ENCODE results near the gene RAB7B.

The RAB7B gene

DNA sequence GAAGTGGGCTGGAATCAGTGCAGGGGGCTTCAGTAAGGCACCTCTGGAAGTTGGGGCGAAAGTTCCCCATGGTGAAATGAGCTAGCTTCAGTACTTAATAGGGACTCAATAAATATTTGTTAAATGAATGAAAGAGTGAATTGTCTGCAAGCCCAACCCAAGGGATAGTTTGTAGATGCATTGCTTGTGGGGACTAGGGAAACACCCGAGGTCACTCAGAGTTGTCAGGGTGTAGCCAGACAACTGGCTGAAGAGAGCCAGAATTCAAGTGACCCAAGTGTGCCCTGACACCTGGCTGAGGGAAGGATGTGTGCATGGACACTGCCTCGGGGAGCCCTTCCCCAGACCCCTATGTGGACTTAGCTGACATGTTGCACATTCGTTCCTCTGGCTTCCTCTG, 58.7 kb downstream of the RAB7B start:
- no peak for DNase-seq

DNA sequence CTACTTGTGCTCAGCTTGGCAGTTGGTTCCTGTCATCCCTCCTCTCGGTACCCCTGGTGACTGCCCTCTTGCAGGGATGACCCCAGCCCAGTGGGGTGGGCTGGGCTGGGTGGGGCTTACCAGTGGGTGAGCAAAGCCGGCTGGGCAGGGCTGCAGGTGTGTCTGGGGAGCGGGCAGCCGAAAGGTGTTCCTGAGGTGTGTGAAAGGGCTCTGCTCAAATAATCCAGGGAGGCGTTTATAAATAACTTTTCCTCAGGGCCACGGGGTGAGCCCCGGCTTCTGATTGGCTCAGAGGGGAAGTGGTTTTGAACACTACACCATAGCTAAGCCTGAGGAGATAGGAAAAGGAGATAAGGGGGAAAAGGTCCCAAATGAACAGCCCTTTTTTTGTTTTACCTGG, 60.0 kb downstream of the RAB7B start, which contains the start of gene SLC26A9:
SLC26A9 (minus strand) TSS at position 212 of the 400 bp plus-strand sequence. CDS start 7,636 bp downstream, outside the sequence.
- DNase-seq: no peak

DNA sequence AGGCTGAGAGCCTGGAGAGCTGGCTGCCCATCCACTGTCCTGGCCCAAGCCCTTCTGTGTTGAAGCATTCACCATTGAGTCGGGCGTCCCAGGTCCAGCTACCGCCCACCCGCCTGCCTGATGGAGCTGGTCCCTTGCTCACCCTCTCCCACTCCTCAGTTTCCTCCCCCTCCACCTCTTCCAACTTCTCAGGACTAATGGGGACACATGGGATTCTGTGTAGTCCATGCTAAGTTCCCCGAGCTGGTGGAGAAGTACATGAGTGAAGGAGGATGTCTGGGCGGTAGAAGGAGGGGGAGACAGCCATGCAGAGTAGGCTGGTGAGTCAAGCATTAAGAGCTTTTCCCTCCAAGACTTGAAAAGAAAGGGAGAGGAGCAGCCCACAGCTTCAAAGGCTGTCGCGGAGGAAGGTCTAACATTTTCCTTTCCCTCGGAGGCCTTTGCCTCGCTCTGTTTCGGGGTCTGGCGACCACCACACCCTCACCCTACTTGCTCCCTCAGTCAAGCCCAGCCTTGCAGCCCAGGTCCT, 60.5 kb downstream of the RAB7B start:
- DNase-seq: no peak

DNA sequence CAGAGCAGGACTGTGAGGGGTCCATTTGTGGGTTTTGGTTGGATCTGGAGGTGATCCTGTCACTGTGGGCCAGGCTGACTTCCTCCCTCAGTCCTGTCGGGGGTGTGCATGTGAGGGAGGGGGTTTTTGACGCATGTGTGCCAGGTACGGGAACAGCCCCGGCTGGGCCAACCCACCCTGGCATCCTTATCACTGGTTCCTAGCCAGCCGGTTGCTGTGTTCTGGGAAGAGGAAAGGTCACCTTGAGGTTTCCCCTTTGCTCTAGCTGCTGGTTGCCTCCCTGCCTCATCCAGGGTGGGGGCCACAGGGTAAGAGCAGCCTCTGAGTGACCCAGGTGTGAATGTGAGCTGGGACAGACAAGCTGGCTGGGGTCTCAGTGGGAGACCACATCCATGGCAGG, 62.5 kb downstream of the RAB7B start:
- DNase-seq: no peak

DNA sequence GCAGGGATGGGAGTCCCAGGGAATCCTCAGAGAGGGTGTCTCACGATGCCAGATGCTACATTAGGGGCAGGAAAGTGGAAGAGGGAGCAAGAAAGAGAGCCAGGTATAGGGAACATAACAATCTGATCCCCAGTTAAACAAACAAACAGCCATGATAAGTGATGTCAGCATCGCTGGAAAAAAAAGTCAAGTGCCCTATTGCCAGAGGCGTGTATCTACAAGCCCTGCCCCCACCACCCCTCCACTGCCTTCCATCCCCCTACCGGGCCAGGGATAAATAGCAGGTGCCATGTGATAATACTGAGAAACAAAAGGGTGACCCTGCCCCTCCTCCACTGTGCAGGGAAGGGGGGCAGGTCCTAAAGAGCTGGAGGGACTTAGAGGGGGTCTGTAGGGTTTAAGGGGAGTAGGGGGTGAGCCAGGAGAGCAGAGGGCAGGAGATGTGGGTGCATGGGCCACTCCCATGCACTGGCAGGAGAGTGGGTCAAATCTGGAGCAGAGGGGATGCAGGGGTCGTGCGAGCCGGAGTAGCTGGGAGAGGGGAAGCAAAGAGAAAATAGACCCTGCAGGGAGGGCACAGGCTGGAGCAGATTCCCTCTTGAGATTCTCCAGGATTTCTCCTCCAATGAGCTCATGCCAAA, 63.4 kb downstream of the RAB7B start:
- peak; percentile 46 for DNase-seq

DNA sequence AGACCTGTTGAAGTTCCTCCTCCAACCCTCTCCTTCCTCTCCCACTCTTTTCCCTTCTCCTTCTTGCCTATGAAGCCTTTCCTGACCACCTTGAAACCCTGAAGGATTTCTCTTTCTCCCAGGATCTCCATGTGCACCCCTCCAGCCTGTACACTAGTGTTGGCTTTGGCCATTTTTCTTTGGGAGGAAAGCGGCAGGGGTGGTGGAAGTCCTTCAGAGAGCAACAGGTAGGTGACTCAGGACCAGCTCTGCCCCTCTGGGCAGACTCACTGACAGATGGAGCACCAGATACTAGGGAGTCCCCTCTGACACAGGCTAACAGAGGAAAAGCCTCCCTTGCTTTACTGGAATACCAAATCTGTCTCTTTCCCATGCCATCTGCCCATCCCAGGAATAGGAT, 64.5 kb downstream of the RAB7B start:
- DNase-seq: no peak

DNA sequence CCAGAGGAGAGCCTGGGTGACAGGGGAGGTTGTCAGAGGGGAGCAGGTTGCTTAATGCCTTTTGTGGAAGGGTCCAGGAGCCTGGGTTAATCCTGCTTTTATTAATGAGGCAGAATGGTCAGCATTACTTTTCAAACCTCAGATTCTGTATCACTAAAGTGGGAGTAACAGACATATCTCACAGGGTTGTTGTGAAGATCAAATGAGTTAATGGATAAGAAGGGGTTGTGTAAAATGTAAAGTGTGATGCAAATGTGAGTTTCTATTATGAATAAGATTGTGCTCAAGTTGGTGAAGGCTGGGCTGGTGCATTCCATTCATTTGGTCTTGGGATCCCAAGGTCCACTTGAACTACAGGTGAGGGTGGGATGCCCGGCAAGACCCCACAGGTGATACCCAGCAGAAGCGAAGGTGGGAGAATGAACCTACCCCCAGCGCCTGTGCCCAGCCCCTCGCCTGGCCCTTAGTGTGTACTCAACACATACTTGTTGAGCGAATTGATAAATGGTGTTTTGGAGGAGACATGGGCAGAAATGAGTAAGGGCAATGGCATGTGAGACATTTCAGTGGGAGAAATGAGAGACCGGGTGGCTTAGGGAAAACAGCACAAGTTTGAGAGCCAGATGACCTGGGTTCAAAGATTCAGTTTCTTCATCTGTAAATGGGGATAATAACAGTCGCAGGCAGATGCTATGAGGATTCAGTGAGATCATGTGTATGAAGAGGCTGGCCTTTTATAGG, 66.2 kb downstream of the RAB7B start:
- no peak for DNase-seq

DNA sequence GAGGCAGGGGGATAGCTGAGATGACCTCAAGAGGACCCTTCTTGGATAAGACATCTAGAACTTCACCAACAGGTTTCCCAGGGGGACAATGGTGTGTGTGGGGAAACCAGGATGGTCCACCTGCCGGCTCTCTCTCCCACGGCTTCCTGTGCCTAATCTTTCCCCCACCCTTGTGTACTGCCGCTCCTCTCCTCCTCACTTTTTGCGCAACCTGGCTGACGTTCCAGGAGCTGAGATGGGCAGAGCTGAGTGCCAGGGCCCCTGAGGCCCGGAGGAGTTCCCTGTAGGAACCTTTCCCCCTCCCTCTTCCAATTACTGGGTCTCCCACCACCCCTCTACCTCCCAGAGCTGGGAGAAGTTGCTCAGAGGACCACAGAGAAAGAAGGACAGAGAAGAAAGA, 66.9 kb downstream of the RAB7B start:
- DNase-seq: no peak

DNA sequence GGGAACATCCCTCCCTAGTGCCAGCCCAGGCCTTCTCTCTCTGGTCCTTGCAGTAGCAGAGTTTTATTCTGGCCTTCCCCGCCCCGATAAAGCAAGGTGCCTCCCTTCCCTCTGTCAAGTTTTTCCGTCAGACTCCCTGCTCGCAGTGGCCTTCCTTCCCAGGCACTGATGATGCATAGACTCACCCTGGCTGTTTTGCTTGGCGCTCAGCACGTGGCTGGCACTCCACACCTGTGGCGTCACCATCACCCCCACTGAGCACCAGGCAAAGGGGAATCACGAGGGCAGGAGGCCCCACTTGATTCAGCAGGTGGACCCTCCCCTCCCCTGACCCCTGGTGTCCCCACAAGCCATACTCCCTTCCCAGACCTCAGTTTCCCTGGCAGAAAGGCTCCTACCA, 67.3 kb downstream of the RAB7B start:
- no peak for DNase-seq

DNA sequence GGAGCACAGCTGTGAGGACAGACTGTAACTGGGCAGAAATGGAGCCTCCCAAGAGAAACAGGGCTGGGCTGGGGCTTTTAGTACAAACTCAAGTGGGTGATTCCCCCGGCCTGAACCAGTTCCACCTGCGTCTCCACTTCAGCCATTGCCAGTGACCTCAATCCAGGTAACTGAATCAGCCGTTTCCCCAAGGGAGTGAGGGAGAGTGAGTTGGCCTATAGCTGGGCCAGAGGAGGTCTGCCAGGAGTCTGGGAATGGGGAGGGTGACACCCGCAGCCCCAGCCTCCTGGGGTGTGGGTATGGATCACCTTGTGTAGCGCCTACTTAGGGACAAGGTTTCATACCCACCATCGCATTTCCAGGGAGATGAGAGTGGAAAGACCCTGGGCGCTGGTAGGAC, 68.4 kb downstream of the RAB7B start:
- no peak for DNase-seq

DNA sequence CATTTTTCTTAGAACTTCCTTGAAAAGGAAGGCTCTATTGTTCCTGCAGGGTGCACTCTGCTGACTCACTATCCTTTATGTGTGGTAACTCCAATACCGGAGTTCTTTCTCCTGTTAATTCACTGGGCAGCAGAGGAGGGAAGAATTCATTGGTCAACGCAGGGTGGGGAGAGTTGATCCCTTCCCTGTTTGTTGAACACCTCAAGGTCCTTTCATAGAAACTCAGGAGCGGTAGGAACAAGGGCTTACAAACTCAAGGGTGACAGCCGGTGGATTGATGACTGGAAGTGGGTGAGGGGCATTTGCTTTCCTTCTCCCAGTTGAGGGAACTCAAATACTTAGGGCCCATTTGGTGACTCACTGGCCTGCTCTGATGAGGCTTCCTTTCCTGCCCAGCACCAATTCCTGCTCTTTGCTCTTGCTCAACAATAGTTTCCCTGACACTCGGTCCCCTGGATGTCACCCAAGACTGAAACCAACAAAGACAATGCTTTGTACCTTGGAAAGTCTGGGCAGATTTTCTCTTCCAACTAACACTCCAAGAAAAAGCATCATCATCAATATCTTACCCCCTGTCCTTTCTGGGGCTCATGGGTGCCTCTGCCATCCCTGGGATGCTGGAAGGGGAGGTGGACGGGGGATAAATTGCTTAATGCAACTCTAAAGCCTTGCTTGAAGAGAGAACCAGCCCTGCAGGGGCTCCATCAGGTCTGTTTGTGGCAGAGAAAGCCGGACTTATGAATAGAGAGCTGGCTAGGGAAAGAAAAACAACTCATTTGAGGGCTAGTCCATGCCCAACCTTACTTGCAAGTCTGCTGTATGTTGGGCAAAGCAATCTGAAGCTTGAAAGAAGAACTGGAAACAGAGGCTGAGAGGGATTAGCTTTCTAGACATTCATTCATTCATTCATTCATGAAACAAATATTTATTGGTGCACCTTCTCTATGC, 69.2 kb downstream of the RAB7B start:
- no peak for DNase-seq

DNA sequence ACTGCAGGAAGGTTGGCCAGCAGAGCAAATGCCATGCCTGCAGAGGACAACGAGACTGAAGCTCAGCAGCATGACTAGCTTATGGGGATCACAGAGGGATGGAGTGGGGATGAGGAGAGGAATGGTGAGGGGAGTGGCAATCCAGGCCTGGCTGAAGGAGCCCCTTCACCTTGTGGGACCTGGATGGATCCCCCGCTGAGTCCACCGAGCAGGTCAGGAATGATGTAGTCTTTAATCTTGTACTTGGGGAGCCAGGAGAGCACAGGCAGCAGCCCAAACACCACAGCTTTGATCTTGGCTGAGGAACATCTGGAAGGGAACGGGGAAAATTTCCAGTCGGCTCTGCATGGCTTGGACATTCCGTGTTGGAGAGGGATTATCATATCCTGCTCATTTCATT, 70.4 kb downstream of the RAB7B start:
- DNase-seq: no peak

DNA sequence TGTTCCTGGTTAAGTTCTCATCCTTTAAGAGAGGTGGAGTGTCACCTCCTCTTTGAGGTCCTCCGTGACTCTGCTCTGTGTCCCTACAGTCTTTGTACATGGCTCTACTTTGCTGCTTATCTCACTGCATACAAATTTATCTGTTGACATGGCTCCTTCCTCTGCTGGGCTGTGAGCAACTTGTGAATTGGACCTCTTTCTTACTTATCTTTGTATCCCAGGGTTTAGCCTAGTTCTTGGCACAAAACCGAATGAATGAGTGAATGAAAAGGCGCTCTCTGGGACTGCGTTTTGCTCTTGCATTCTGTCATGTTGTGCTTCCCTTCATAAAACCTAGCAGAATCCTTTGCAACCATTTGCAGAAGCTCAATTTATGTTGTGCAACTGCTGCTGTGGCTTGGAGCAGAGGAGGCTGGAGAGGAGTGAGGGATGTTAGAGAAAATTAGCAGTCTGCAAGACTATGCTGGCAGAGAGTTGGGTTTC, 72.4 kb downstream of the RAB7B start:
- DNase-seq: no peak

DNA sequence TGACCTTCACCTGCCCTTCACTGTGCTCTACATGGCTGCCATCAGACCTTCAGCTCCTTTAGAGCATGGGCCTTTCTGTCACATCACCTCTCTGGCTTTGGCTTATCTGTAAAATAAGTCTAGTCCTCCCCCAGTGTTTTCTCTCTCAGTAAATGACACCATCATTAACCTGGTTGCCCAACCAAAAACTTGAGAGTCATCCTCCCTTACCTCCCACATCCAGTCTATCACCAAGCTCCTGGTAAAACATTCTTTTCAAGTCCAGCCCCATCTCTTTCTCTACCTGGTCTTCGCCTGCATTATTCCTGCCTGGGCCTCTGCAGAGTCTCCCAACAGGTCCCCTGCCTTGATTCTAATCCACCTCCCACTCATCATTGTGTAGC, 73.0 kb downstream of the RAB7B start:
- no peak for DNase-seq

DNA sequence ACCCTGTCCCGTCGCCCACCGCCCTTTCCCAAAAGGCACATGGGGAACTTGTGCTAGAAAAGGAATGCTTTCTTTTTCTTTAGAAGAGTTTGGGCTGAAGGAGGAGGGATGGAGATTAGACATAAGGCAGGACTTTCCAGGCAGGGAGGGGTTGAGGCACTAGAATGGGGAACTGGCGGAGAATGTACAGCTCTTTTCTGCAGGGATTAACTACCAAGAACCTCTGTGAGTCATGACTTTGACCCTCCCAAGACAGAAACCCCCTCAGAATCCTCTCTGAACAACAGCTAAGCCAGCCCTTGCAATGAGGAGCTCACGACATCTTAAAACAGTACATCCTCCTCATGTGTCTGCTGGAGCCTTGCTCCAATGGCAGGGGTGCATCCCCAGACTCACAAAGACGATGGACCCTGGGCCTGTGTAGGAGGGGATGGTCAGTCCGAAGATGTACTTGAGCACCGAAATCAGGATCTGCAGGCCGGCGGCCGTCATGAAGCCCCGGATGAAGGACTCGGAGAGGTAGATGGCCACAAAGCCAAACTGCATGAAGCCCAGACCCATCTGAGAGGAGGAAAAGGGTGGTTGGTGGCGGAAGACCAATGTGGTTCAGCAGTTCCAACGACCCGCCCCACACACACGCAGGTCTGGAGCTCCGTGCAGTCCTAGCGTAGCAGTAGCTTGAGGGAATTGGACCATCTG, 73.5 kb downstream of the RAB7B start:
- no peak for DNase-seq

DNA sequence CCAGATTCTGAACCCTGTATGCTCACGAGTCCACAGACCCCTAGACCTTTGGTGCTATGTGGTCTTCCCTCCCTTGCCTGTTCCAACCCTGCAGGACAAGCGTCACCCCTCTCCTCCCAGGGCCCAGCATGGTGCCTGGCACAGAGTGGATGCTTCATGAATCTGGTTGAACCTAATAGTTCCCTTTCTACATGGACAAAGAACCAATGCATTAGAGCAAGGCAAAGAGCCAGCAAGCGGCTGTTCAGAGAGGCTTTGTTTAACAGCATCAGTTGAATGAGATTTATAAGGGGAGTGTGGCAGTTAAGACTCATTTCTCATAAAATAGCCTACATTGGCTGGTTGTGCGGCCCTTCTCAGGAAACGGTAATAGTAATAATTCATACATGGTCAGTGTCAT, 74.9 kb downstream of the RAB7B start:
- no peak for DNase-seq

DNA sequence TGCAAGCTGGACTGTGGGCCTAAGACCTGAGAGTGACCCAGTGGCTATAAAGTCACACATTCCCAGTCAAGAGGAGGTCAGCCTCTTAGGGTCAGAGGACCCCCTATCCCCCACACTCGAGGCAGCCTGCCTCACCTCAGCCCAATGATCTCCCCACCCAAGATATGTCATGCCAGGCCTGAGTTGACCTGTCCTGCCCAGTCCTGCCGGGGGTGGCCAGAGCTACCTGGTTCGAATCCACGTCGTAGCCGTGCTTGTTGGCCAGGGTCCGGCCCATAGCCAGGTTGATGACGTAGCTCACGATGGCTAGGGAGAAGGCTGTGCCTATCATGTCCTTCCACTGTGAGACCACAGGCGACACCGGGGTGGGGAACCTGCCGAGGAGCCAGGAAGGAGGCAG, 75.5 kb downstream of the RAB7B start:
- no peak for DNase-seq

DNA sequence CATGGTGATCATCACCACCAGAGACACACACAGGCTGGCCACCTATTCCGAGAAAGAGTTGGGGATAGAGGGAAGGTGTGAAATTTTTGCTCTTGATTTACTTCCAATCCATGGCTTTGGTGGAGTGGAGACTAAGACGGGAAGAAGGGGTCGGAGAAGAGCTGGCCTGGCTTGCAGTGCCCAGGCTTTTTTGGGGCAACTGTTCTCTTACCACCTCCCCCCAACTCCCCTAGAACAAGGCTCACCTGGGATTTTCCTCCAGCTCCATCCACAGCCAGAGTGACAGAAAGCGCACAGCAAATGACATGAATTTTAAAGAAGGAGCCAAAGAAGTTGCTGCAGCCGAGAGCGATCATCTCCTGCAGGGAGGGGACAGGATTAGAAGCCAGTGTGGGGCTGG, 75.9 kb downstream of the RAB7B start:
- DNase-seq: no peak

All from activated CD4-positive, alpha-beta T cell treated with anti-CD3 and anti-CD28 coated beads for 48 hours (primary cell).